Fibroblast of mammary gland (primary cell): ENCODE measurements around the gene ARSG.
A peak's percentile ranks its signal among the peaks of the same experiment; 100 is the strongest.
"Not testable (repeated sequence)": the region's sequence is repeated elsewhere in the genome, so short reads cannot be mapped to it uniquely, and the experiment has no call there.

ENCODE experiments used
- DNase-seq: peaks from one replicate; pipeline ENCODE4 v3.0.0-alpha.2; 2010; ENCODE audit warnings: low read depth
- H3K4me3 ChIP-seq: 2 replicates; pipeline ENCODE4 v1.5.1; 2011; ENCODE audit warnings: low read depth, mild to moderate bottlenecking, low read length, moderate library complexity; ENCODE audit not compliant: control insufficient read depth
- CTCF ChIP-seq: conservative IDR thresholded peaks from 2 replicates; pipeline ENCODE4 v1.5.1; 2011; ENCODE audit warnings: low read depth, low read length, inconsistent platforms; ENCODE audit not compliant: control insufficient read depth, insufficient read depth

The ARSG gene

GRCh38 chr17:68356949-68357455, 65.7 kb downstream of the ARSG start:
- H3K4me3 ChIP-seq = no peak overlapping the region
- DNase-seq = peak; percentile 23
- no peak for TF ChIP-seq CTCF

- no peak for TF ChIP-seq CTCF
- DNase-seq = no peak
- H3K4me3 ChIP-seq = no peak overlapping the region
Measured at GRCh38 chr17:68357886-68358285, 66.6 kb downstream of the ARSG start.

GRCh38 chr17:68359791-68360535, 68.7 kb downstream of the ARSG start:
- DNase-seq = no peak
- H3K4me3 ChIP-seq = no peak overlapping the region
- no peak for TF ChIP-seq CTCF

- no peak for TF ChIP-seq CTCF
- H3K4me3 ChIP-seq = no peak overlapping the region
- no peak for DNase-seq
Measured at GRCh38 chr17:68365469-68365868, 74.2 kb downstream of the ARSG start.

GRCh38 chr17:68368387-68368786, 77.1 kb downstream of the ARSG start:
- TF ChIP-seq CTCF = no peak
- no peak for DNase-seq
- no peak overlapping the region for H3K4me3 ChIP-seq

- TF ChIP-seq CTCF = no peak
- no peak overlapping the region for H3K4me3 ChIP-seq
- DNase-seq = no peak
Measured at GRCh38 chr17:68375566-68375965, 84.3 kb downstream of the ARSG start.

GRCh38 chr17:68376178-68376577, 84.9 kb downstream of the ARSG start:
- H3K4me3 ChIP-seq, DNase-seq: not testable (repeated sequence)
